AG04450 (cell line): ENCODE measurements around the gene PXDN. TPM values are rescaled to one million over a fixed set of nuclear protein-coding genes. Genes with fewer than 3 reads are reported as not detected.
"Not testable (repeated sequence)": the region's sequence is repeated elsewhere in the genome, so short reads cannot be mapped to it uniquely, and the experiment has no call there.

Experiments
- CTCF ChIA-PET: fragments of 300-600, 350-600 bp; formaldehyde crosslinking; extraction: SDS; loops from one replicate; lab custom pipeline; 2022; ENCODE audit warnings: antibody characterized with exemption, inconsistent platforms; lab: Charles Lee
- POLR2A ChIA-PET: fragments of 350-600 bp; formaldehyde crosslinking; extraction: SDS; loops from one replicate; lab custom pipeline; 2021; ENCODE audit warnings: antibody characterized with exemption, inconsistent platforms; lab: Yijun Ruan, JAX
- DNase-seq: peaks from one replicate; pipeline ENCODE4 v3.0.0-alpha.2; 2011; ENCODE audit warnings: low read depth, low spot score
- H3K27ac ChIP-seq: one replicate; pipeline ENCODE4 v1.5.1; 2012; ENCODE audit warnings: low read depth, low read length, control low read depth
- H3K27me3 ChIP-seq: one replicate; pipeline ENCODE4 v1.6.0; 2012; ENCODE audit warnings: low read length; ENCODE audit not compliant: control insufficient read depth, insufficient read depth
- H3K4me3 ChIP-seq: 2 replicates; pipeline ENCODE4 v1.5.1; 2011; ENCODE audit warnings: mild to moderate bottlenecking, low read depth, low read length, control low read depth
- H3K9me3 ChIP-seq: 2 replicates; pipeline ENCODE4 v1.5.1; 2012; ENCODE audit warnings: low read length; ENCODE audit not compliant: control insufficient read depth, insufficient read depth
- CTCF ChIP-seq: IDR thresholded peaks from 2 replicates; pipeline ENCODE4 v1.5.1; 2011; ENCODE audit warnings: low read depth, low read length, control low read depth, inconsistent platforms
- polyA plus RNA-seq: library from polyadenylated mRNA; depleted of rRNA; stranded (reverse); fragments of >200 nt; gene quantifications from 2 replicates; pipeline ENCODE4 v1.2.3, GENCODE V29; 2011

Gene PXDN
- polyA plus RNA-seq, 1 experiment: 271 TPM

GRCh38 chr2:1758774-1759610, 14.7 kb upstream of the PXDN start:
- DNase-seq: no peak
- H3K27ac ChIP-seq: peak overlapping the region; percentile 24
- no peak overlapping the region for H3K4me3 ChIP-seq
- TF ChIP-seq CTCF: no peak
- H3K9me3 ChIP-seq: peaks cover 14% of the 10 kb centered on the region
- POLR2A ChIA-PET: interaction anchor here (1.6 kb wide), 1 partner anchor 27 kb away, joined by 6 read pairs; no protein-coding TSS in a partner anchor
- CTCF ChIA-PET: interaction anchor here (0.9 to 2.0 kb wide), 2 partner anchors 11 to 84 kb away, joined by 3 to 18 read pairs; no protein-coding TSS in a partner anchor
- no peaks in the 10 kb centered on the region for H3K27me3 ChIP-seq

- TF ChIP-seq CTCF: no peak
- Histone ChIP-seq H3K27ac (no peak overlapping the region), H3K27me3 (no peaks in the 10 kb centered on the region), H3K4me3 (no peak overlapping the region), H3K9me3 (peaks cover 16% of the 10 kb centered on the region)
- no peak for DNase-seq
- CTCF ChIA-PET: interaction anchor here (0.9 to 2.0 kb wide), 4 partner anchors 11 to 83 kb away, joined by 3 to 18 read pairs (median 3); no protein-coding TSS in a partner anchor
- POLR2A ChIA-PET: interaction anchor here (0.6 to 1.6 kb wide), 2 partner anchors 26 to 164 kb away, joined by 3 to 6 read pairs; no protein-coding TSS in a partner anchor
Measured at GRCh38 chr2:1758171-1758570, 13.9 kb upstream of the PXDN start.

GRCh38 chr2:1757567-1757966, 13.3 kb upstream of the PXDN start:
- CTCF ChIA-PET: interaction anchor here (1.2 to 2.0 kb wide), 3 partner anchors 12 to 60 kb away, joined by 3 to 18 read pairs (median 3); no protein-coding TSS in a partner anchor
- Histone ChIP-seq H3K27me3 (peaks cover 4% of the 10 kb centered on the region), H3K9me3 (peaks cover 16% of the 10 kb centered on the region), H3K4me3 (no peak overlapping the region), H3K27ac (no peak overlapping the region)
- TF ChIP-seq CTCF: no peak
- POLR2A ChIA-PET: interaction anchor here (1.6 kb wide), 1 partner anchor 26 kb away, joined by 6 read pairs; no protein-coding TSS in a partner anchor
- no peak for DNase-seq

GRCh38 chr2:1757146-1757545, 12.8 kb upstream of the PXDN start:
- CTCF ChIA-PET: interaction anchor here (1.2 kb wide), 2 partner anchors 16 to 60 kb away, joined by 3 read pairs; no protein-coding TSS in a partner anchor
- DNase-seq, H3K27ac ChIP-seq, H3K4me3 ChIP-seq, H3K27me3 ChIP-seq: not testable (repeated sequence)
- H3K9me3 ChIP-seq: peaks cover 16% of the 10 kb centered on the region
- POLR2A ChIA-PET: interaction anchor here (2.5 kb wide), 1 partner anchor 26 kb away, joined by 36 read pairs; no protein-coding TSS in a partner anchor

- H3K27me3 ChIP-seq: peaks cover 4% of the 10 kb centered on the region
- peak overlapping the region; percentile 43 for H3K27ac ChIP-seq
- CTCF ChIA-PET: interaction anchor here (0.8 to 1.7 kb wide), 3 partner anchors 60 to 206 kb away, joined by 3 to 7 read pairs (median 5); no protein-coding TSS in a partner anchor
- DNase-seq: no peak
- POLR2A ChIA-PET: interaction anchor here (1.2 to 2.5 kb wide), 8 partner anchors 12 to 81 kb away, joined by 3 to 36 read pairs (median 5); partner anchors contain the start of gene PXDN
- H3K9me3 ChIP-seq: peaks cover 16% of the 10 kb centered on the region
- no peak overlapping the region for H3K4me3 ChIP-seq
- no peak for TF ChIP-seq CTCF
Measured at GRCh38 chr2:1756456-1756855, 12.1 kb upstream of the PXDN start.
